PC-9 (cell line): ENCODE measurements around the gene KLC3. TPM values are rescaled to one million over a fixed set of nuclear protein-coding genes. Genes with fewer than 3 reads are reported as not detected.

Experiments used
- BruUV-seq: library from RNA; stranded (reverse); fragments of 400-500 nt; replicated peaks from 2 replicates; lab custom pipeline; 2021; lab: Mats Ljungman, UMichigan
- CTCF ChIA-PET: fragments of 300-600 bp; sonication (Branson Sonifier 250); formaldehyde crosslinking; loops from one replicate; lab custom pipeline; 2022; ENCODE audit warnings: antibody characterized with exemption; lab: Charles Lee
- POLR2A ChIA-PET: fragments of 300-600 bp; sonication (Branson Sonifier 250); formaldehyde crosslinking; loops from one replicate; lab custom pipeline; 2022; ENCODE audit warnings: antibody characterized with exemption; ENCODE audit not compliant: unreplicated experiment; lab: Charles Lee
- DNase-seq, 2 experiments: peaks; one replicate each; pipeline versions ENCODE4 v3.0.0 to v3.0.0-alpha.2; 2015 to 2022; ENCODE audit warnings: mixed read lengths in 1 of 2
- H2AFZ ChIP-seq: fragments of 200-600 bp; sonication (generic); 2 replicates; pipeline ENCODE4 v1.8.1; 2017; ENCODE audit warnings: antibody characterized with exemption
- H3F3A ChIP-seq: fragments of 200-600 bp; sonication (generic); 2 replicates; pipeline ENCODE4 v1.8.1; 2017; ENCODE audit warnings: antibody characterized with exemption, mild to moderate bottlenecking, low read depth; ENCODE audit not compliant: insufficient read depth
- H3K27ac ChIP-seq: fragments of 200-600 bp; sonication (generic); 2 replicates; pipeline ENCODE4 v1.6.1; 2016; ENCODE audit warnings: mixed run types
- H3K27me3 ChIP-seq: fragments of 200-600 bp; sonication (generic); 2 replicates; pipeline ENCODE4 v1.6.1; 2016; ENCODE audit warnings: low read depth, mixed run types; ENCODE audit not compliant: insufficient read depth
- H3K36me3 ChIP-seq: fragments of 200-600 bp; sonication (generic); 2 replicates; pipeline ENCODE4 v1.6.1; 2016; ENCODE audit warnings: low read depth, mixed run types
- H3K4me1 ChIP-seq: fragments of 200-600 bp; sonication (generic); replicated peaks from 2 replicates; pipeline ENCODE4 v1.6.1; 2016; ENCODE audit warnings: mixed run types; ENCODE audit not compliant: insufficient read depth
- H3K4me2 ChIP-seq: fragments of 200-600 bp; sonication (generic); 2 replicates; pipeline ENCODE4 v1.6.1; 2017; ENCODE audit warnings: mixed run types
- H3K4me3 ChIP-seq: fragments of 200-600 bp; sonication (generic); 2 replicates; pipeline ENCODE4 v1.6.1; 2016; ENCODE audit warnings: mixed run types
- H3K79me2 ChIP-seq: fragments of 200-600 bp; sonication (generic); 2 replicates; pipeline ENCODE4 v1.6.1; 2017; ENCODE audit warnings: low read depth, mixed run types
- H3K9me2 ChIP-seq: fragments of 200-600 bp; sonication (generic); 2 replicates; pipeline ENCODE4 v1.8.1; 2017; ENCODE audit warnings: mild to moderate bottlenecking; ENCODE audit not compliant: insufficient read depth
- H3K9me3 ChIP-seq: fragments of 200-600 bp; sonication (generic); 2 replicates; pipeline ENCODE4 v1.8.1; 2016; ENCODE audit warnings: low read depth; ENCODE audit not compliant: insufficient read depth
- H4K20me1 ChIP-seq: fragments of 200-600 bp; sonication (generic); 2 replicates; pipeline ENCODE4 v1.8.1; 2017; ENCODE audit not compliant: insufficient read depth
- EZH2 ChIP-seq: fragments of 200-600 bp; sonication (generic); IDR thresholded peaks from 2 replicates; pipeline ENCODE4 v1.8.0; 2017; ENCODE audit warnings: antibody characterized with exemption, low read depth
- intact Hi-C: fragments of 100-400 bp; cut with micrococcal nuclease; formaldehyde crosslinking; loops from one replicate; pipeline ENCODE4 v1.10.0; 2022; ENCODE audit not compliant: unreplicated experiment
- total RNA-seq: library from RNA; stranded (reverse); gene quantifications from 2 replicates; pipeline ENCODE4 v1.2.3, GENCODE V29; 2021
- TF ChIP-seq, protein P1 (sequence below): fragments of 200-600 bp; sonication (generic); conservative IDR thresholded peaks from 2 replicates; pipeline ENCODE4 v1.6.1; 2017; ENCODE audit warnings: mixed run types, antibody characterized with exemption, mild to moderate bottlenecking, moderate library complexity

Gene KLC3
- total RNA-seq, 1 experiment from 2014 or later: 20.6 TPM

DNA sequence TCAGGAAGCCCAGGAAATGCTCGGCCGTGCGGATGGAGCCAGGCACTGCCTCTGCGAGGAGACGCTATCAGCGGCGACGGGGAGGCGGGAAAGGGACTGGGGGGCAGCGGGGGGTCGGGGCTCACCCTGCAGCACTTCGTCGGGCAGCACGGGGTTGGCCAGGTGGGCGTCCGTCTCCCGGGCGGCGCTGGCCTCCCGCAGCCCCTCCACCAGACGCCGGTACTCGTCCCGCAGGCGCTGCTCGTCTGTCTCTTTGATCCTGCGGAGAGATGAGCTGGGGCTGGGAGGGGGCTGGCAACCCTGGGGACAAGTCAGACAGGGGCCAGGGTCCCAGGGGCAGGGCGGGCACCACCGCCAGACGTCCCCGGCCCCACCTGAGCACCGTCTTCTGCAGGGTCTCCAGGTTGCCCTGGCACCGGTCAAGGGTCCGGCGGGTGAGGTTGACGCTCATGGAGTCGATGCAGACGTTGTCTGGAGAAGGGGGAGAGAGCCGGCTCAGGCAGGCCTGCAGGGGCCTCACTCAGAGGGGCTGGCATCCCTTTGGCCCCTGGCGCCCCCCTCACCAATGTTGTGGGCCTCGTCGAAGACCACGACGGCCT, 23.4 kb downstream of the KLC3 start:
- H3K4me3 ChIP-seq: no peak overlapping the region
- H3F3A ChIP-seq: no peaks in the 10 kb centered on the region; the same call in 1 of the 2 replicates
- no peak overlapping the region for H3K27ac ChIP-seq
- no peaks in the 10 kb centered on the region for H3K27me3 ChIP-seq
- H3K9me3 ChIP-seq: no peaks in the 10 kb centered on the region
- 0 out of 2 replicates have a peak, but pooled peaks cover under 1% of the 10 kb centered on the region for H3K79me2 ChIP-seq
- TF ChIP-seq, protein P1, sequence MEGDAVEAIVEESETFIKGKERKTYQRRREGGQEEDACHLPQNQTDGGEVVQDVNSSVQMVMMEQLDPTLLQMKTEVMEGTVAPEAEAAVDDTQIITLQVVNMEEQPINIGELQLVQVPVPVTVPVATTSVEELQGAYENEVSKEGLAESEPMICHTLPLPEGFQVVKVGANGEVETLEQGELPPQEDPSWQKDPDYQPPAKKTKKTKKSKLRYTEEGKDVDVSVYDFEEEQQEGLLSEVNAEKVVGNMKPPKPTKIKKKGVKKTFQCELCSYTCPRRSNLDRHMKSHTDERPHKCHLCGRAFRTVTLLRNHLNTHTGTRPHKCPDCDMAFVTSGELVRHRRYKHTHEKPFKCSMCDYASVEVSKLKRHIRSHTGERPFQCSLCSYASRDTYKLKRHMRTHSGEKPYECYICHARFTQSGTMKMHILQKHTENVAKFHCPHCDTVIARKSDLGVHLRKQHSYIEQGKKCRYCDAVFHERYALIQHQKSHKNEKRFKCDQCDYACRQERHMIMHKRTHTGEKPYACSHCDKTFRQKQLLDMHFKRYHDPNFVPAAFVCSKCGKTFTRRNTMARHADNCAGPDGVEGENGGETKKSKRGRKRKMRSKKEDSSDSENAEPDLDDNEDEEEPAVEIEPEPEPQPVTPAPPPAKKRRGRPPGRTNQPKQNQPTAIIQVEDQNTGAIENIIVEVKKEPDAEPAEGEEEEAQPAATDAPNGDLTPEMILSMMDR: no peak
- TF ChIP-seq EZH2: no peak
- intact Hi-C loops: no loop called here
- ChIA-PET POLR2A (no interaction called here), CTCF (no interaction called here)
- no peak for DNase-seq
- no TSS peak for BruUV-seq
- no peak overlapping the region for H2AFZ ChIP-seq
- H3K4me2 ChIP-seq: no peak overlapping the region
- no peaks in the 10 kb centered on the region for H3K36me3 ChIP-seq
- H3K9me2 ChIP-seq: no peaks in the 10 kb centered on the region
- no peaks in the 10 kb centered on the region; the same call in 1 of the 2 replicates for H4K20me1 ChIP-seq
- H3K4me1 ChIP-seq: 0 out of 2 replicates have a peak, but pooled peaks cover 6% of the 10 kb centered on the region

DNA sequence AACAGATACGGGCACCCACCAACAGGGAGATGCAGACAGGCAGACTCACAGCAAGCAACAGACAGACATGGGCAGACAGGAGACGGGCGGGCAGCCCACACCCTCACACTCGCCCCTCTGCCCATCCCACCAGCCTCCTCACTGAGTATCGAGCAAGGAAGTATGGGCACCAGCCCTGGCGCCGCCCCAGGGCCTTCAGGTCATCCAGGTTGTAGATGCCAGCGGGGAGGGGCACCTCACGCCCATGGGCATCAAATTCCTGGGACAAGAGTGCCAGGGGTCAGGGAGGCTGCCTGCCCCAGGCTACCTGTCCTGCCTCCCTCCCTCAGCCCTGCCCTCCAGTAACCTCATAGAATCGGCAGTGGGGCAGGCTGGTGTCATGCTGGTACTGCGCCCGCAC, 24.1 kb downstream of the KLC3 start:
- H3F3A ChIP-seq: no peaks in the 10 kb centered on the region; the same call in 1 of the 2 replicates
- no peaks in the 10 kb centered on the region for H3K9me2 ChIP-seq
- H3K4me1 ChIP-seq: 0 out of 2 replicates have a peak, but pooled peaks cover 10% of the 10 kb centered on the region
- peaks cover 8% of the 10 kb centered on the region; the same call in 1 of the 2 replicates for H3K79me2 ChIP-seq
- TF ChIP-seq, protein P1: no peak
- no peak for TF ChIP-seq EZH2
- H3K4me2 ChIP-seq: no peak overlapping the region
- H4K20me1 ChIP-seq: no peaks in the 10 kb centered on the region; the same call in 1 of the 2 replicates
- peak in 1 of 2 experiments; percentile 63 for DNase-seq
- no peak overlapping the region for H2AFZ ChIP-seq
- no peak overlapping the region for H3K4me3 ChIP-seq
- no peak overlapping the region for H3K27ac ChIP-seq
- intact Hi-C loops: no loop called here
- POLR2A ChIA-PET: no interaction called here
- no peaks in the 10 kb centered on the region for H3K27me3 ChIP-seq
- no peaks in the 10 kb centered on the region for H3K36me3 ChIP-seq
- no TSS peak for BruUV-seq
- no peaks in the 10 kb centered on the region for H3K9me3 ChIP-seq
- CTCF ChIA-PET: no interaction called here

DNA sequence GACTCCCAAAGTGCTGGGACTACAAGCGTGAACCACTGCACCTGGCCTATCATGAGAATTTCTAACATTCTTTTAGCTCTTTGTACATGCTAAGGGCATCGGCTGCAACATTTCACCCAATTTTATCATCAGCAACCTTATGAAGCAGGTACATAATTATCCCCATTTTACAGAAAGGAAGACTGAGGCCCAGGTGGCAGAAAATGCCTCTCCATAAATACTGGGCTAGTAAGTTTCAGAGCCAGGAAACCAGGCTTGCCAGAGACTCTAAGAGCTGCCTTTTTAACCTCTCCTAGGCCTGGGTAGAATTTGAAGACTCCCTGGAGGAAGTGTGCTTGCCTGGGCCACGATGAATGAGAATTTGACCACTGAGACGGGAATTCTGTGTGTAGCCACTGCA, 27.6 kb downstream of the KLC3 start:
- Histone ChIP-seq H3K27me3 (no peaks in the 10 kb centered on the region), H3K79me2 (peaks cover 12% of the 10 kb centered on the region; the same call in 1 of the 2 replicates), H4K20me1 (no peaks in the 10 kb centered on the region), H3K9me2 (no peaks in the 10 kb centered on the region), H3K4me3 (no peak overlapping the region), H3K4me1 (peaks cover 16% of the 10 kb centered on the region; the same call in 1 of the 2 replicates), H3K4me2 (no peak overlapping the region), H3K27ac (no peak overlapping the region), H3K36me3 (no peaks in the 10 kb centered on the region), H3K9me3 (no peaks in the 10 kb centered on the region), H3F3A (peaks cover 4% of the 10 kb centered on the region), H2AFZ (no peak overlapping the region)
- POLR2A ChIA-PET: interaction anchor here (1.3 kb wide), 1 partner anchor 306 kb away, joined by 3 read pairs; no protein-coding TSS in a partner anchor
- no TSS peak for BruUV-seq
- intact Hi-C loops: no loop called here
- TF ChIP-seq, protein P1: no peak
- no peak for TF ChIP-seq EZH2
- DNase-seq: no peak
- CTCF ChIA-PET: no interaction called here
